Adipocyte (in vitro differentiated cells): Measurements from ENCODE around the gene SRC.
"Not testable (repeated sequence)": the region's sequence is repeated elsewhere in the genome, so short reads cannot be mapped to it uniquely, and the experiment has no call there.

Experiments used
- DNase-seq: peaks from one replicate; pipeline ENCODE4 v3.0.0-alpha.2; 2015; ENCODE audit warnings: low read depth
- H3K27me3 ChIP-seq: replicated peaks from 2 replicates; pipeline ENCODE4 v1.7.0; 2013; ENCODE audit warnings: mild to moderate bottlenecking, low read length, moderate library complexity; ENCODE audit not compliant: control insufficient read depth, insufficient read depth
- H3K36me3 ChIP-seq: 2 replicates; pipeline ENCODE4 v1.7.0; 2013; ENCODE audit warnings: low read length, mild to moderate bottlenecking, moderate library complexity; ENCODE audit not compliant: control insufficient read depth, insufficient read depth, severe bottlenecking
- H3K4me1 ChIP-seq: 2 replicates; pipeline ENCODE4 v1.7.0; 2013; ENCODE audit warnings: mild to moderate bottlenecking, low read length, moderate library complexity; ENCODE audit not compliant: control insufficient read depth, insufficient read depth
- H3K4me3 ChIP-seq: 2 replicates; pipeline ENCODE4 v1.7.0; 2013; ENCODE audit warnings: mild to moderate bottlenecking, low read length, moderate library complexity
- H3K9ac ChIP-seq: 2 replicates; pipeline ENCODE4 v1.7.0; 2013; ENCODE audit warnings: mild to moderate bottlenecking, low read length, moderate library complexity
- H3K9me3 ChIP-seq: 2 replicates; pipeline ENCODE4 v1.7.0; 2013; ENCODE audit warnings: mild to moderate bottlenecking, low read length, moderate library complexity; ENCODE audit not compliant: control insufficient read depth

The SRC gene

GRCh38 chr20:37329481-37330165 lies 16.3 kb upstream of the SRC start:
- Histone ChIP-seq H3K9me3 (no peaks in the 10 kb centered on the region), H3K27me3 (no peaks in the 10 kb centered on the region), H3K4me3 (no peak overlapping the region), H3K4me1 (peaks cover 24% of the 10 kb centered on the region), H3K9ac (no peak overlapping the region), H3K36me3 (no peaks in the 10 kb centered on the region)
- DNase-seq: no peak

GRCh38 chr20:37330316-37330715 lies 15.6 kb upstream of the SRC start:
- Histone ChIP-seq H3K9me3 (no peaks in the 10 kb centered on the region), H3K4me1 (peaks cover 24% of the 10 kb centered on the region), H3K36me3 (no peaks in the 10 kb centered on the region), H3K4me3 (no peak overlapping the region), H3K9ac (no peak overlapping the region), H3K27me3 (no peaks in the 10 kb centered on the region)
- no peak for DNase-seq

GRCh38 chr20:37331060-37331857 lies 14.7 kb upstream of the SRC start:
- DNase-seq: no peak
- Histone ChIP-seq H3K36me3 (no peaks in the 10 kb centered on the region), H3K9ac (no peak overlapping the region), H3K4me1 (peaks cover 30% of the 10 kb centered on the region), H3K9me3 (no peaks in the 10 kb centered on the region), H3K27me3 (no peaks in the 10 kb centered on the region), H3K4me3 (no peak overlapping the region)

DNA sequence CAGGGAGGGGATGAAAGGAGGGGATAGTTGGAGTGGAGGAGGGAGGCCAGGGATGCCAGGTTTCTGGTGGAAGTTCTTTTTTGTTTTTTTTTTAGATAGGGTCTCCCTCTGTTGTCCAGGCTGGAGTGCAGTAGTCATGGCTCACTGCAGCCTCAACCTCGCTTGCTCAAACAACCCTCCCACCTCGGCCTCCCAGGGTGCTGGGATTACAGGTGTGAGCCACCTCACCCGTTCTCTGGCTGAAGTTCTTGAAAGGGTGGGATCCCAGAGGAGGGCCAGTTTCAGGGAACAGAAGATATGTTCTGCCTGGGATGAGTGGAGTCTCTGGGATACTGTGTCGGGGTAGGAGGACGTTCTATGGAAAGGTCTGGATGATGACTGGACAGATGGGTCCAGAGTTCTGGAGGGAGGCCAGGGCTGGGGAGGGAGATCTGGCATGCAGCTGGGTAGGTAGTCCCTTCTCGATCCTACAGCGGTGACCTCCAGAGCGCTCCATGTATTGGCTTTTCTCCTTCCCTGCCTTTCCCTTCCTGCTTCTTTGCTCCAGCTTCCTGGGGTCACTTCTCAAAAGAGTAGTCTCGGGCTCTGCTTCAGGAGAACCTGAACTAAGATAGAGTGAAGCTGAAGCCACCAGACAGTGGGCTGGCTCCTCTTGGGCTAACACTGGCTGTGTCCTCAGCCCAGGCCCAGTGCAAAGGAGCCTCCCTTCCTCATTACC lies 12.7 kb upstream of the SRC start:
- DNase-seq: no peak
- Histone ChIP-seq H3K4me3 (no peak overlapping the region), H3K4me1 (peaks cover 12% of the 10 kb centered on the region), H3K9ac (no peak overlapping the region), H3K27me3 (no peaks in the 10 kb centered on the region), H3K36me3 (no peaks in the 10 kb centered on the region), H3K9me3 (no peaks in the 10 kb centered on the region)

DNA sequence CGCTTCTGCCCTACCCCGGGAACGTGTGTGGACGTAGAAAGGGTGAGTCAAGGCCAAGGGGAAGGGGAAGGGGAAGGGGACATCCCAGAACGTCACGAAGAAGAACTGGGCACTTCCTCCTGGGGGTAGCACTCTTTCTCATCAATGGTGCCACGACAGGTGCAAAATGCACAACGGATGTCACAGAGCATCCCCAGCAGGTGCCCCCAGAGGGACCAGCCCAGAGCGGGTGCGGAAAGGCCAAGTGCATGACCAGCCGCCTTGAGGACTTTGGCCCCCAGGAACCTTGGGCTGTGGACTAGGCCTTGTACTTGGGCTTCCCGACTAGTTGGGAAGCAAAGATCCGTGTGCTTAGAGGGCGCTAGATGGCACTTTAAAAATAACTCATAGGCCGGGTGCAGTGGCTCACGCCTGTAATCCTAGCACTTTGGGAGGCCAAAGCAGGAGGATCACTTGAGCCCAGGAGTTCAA lies 12.1 kb upstream of the SRC start:
- Histone ChIP-seq H3K9me3 (no peaks in the 10 kb centered on the region), H3K9ac (no peak overlapping the region), H3K36me3 (no peaks in the 10 kb centered on the region), H3K27me3 (no peaks in the 10 kb centered on the region), H3K4me3 (no peak overlapping the region), H3K4me1 (peaks cover 8% of the 10 kb centered on the region)
- no peak for DNase-seq

DNA sequence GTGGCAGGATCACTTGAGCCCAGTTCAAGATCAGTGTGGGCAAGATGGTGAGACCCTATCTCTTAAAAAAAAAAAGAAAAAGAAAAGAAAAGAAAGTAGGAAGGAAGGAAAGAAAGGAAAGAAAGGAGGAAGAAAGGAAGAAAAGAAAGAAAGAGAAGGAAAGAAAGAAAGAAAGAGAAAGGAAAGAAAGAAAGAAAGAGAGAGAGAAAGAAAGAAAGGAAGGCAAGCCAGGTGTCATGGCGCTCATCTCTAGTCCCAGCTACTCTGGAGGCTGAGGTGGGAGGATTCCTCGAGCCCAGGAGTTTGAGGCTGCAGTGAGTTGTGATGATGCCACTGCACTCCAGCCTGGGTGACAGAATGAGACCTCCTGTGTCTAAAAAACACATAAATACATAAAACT lies 11.5 kb upstream of the SRC start:
- DNase-seq: no peak
- Histone ChIP-seq H3K4me3 (no peak overlapping the region), H3K9me3 (no peaks in the 10 kb centered on the region), H3K36me3 (no peaks in the 10 kb centered on the region), H3K9ac (no peak overlapping the region), H3K4me1 (peaks cover 8% of the 10 kb centered on the region), H3K27me3 (no peaks in the 10 kb centered on the region)

DNA sequence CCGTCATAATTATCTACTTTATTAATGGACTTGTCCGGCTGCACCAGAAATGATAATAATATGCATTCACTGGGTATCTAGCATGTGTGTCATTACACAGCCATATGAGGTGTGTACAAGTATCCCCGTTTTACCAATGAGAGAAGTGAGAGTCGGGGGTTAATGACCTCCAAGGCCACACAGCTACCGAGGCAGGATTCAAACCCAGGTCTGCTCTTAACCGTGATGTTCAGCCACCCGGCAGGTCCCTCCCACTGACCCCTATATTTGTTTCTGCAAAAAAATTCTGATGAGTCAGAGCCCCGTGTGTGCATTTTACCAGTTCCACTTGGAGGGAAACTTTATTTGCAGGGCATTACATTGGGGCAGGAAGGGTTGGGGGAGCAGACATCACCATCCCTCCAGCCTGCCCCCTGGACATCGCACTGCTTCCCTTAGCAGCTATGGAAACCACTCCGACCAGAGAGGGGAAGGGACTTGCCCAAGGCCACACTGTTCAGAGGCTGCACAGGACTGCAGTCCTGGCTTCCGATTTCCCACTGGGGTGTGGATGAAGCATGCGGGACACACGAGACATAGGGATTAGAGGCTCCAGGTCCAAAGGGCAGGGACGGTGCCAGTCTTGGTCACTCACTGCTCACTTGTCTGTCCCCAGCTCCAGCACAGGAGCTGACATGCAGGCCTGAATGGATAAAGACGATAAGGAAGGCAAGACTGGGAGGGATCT lies 10.1 kb upstream of the SRC start:
- peaks cover 8% of the 10 kb centered on the region for H3K4me1 ChIP-seq
- no peaks in the 10 kb centered on the region for H3K36me3 ChIP-seq
- no peaks in the 10 kb centered on the region for H3K9me3 ChIP-seq
- no peak overlapping the region for H3K9ac ChIP-seq
- H3K4me3 ChIP-seq: no peak overlapping the region
- H3K27me3 ChIP-seq: no peaks in the 10 kb centered on the region
- no peak for DNase-seq

DNA sequence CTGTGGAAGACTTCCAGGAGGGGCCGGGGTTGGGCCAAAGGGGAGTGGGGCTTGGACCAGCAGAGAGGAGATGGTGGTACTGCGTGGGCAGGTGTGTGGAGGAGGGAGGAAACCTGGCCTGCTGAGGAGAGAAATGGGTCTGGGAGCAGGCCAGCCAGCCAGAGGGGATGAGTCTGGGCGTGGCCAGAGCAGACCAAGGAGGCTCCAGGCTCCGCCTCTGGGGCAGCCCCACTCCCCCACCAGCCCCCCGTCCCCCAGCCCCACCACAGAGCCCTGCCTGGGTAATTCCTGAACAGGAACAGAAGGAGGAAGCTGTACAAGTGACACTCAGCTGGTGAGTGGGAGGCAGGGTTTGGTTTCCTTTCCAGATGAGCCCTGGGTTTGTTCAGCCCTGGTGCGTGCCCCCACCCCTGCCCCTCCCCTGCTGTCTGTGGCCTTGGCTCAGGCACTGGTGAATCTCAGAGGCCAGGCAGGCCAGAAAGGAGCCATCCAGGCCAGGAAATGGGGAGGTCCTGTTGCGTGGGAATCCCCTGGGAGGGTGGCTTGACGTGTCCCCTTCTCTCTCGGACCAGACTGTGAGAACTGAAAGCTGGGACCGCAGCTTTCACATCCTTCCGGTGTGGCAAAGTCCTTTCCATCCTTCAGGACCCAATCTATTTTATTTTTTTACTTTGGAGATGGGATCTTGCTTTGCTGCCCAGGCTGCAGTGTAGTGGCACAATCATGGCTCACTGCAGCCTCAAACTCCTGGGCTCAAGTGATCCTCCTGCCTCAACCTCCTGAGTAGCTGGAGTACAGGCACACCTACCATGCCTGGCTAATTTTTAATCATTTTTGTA lies 9.4 kb upstream of the SRC start:
- Histone ChIP-seq H3K27me3 (no peaks in the 10 kb centered on the region), H3K4me1 (peaks cover 8% of the 10 kb centered on the region), H3K4me3 (no peak overlapping the region), H3K36me3 (no peaks in the 10 kb centered on the region), H3K9me3 (no peaks in the 10 kb centered on the region), H3K9ac (no peak overlapping the region)
- DNase-seq: no peak

- Histone ChIP-seq H3K9me3 (no peaks in the 10 kb centered on the region), H3K4me1 (peaks cover 8% of the 10 kb centered on the region), H3K27me3 (no peaks in the 10 kb centered on the region)
These were observed 8.5 kb upstream of the SRC start for GRCh38 chr20:37337208-37337991.

DNA sequence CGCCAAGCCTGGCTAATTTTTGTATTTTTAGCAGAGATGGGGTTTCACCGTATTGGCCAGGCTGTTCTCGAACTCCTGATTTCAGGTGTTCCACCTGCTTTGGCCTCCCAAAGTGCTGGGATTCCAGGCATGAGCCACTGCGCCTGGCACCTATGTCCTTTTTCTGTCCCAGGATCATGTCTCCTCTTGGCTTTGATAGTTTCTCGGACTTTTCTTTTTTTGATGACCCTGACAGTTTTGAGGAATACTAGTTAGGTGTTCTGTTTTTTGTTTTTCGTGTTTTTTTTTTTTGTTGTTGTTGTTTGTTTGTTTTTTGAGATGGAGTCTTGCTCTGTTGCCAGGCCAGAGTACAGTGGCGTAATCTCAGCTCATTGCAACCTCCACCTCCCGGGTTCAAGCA lies 7.6 kb upstream of the SRC start:
- DNase-seq, H3K27me3 ChIP-seq, H3K4me1 ChIP-seq, H3K9me3 ChIP-seq, H3K9ac ChIP-seq, H3K4me3 ChIP-seq, H3K36me3 ChIP-seq: not testable (repeated sequence)

More at GRCh38 chr20:37337208-37337991, 8.5 kb upstream of the SRC start:
- H3K36me3 ChIP-seq: no peaks in the 10 kb centered on the region
- no peak overlapping the region for H3K4me3 ChIP-seq
- no peak for DNase-seq
- no peak overlapping the region for H3K9ac ChIP-seq
